Hepatocyte (in vitro differentiated cells): ENCODE results near the gene LRRC57. TPM values are rescaled to one million over a fixed set of nuclear protein-coding genes. Genes with fewer than 3 reads are reported as not detected.

ENCODE experiments used
- DNase-seq: peaks from one replicate; pipeline ENCODE4 v3.0.0-alpha.2; 2016; ENCODE audit warnings: low spot score
- H2AFZ ChIP-seq: fragments of 200-600 bp; sonication (generic); 2 replicates; pipeline ENCODE4 v1.6.0; 2016; ENCODE audit warnings: antibody characterized with exemption, mild to moderate bottlenecking
- H3K27ac ChIP-seq: fragments of 200-600 bp; sonication (generic); 2 replicates; pipeline ENCODE4 v1.5.1; 2016; ENCODE audit warnings: mild to moderate bottlenecking
- H3K27me3 ChIP-seq: fragments of 200-600 bp; sonication (generic); 2 replicates; pipeline ENCODE4 v1.6.1; 2016
- H3K36me3 ChIP-seq: fragments of 200-600 bp; sonication (generic); replicated peaks from 2 replicates; pipeline ENCODE4 v1.5.1; 2016; ENCODE audit warnings: low read depth; ENCODE audit not compliant: insufficient read depth
- H3K4me1 ChIP-seq: fragments of 200-600 bp; sonication (generic); 2 replicates; pipeline ENCODE4 v1.5.1; 2016; ENCODE audit warnings: mild to moderate bottlenecking, moderate library complexity; ENCODE audit not compliant: insufficient read depth
- H3K4me2 ChIP-seq: fragments of 200-600 bp; sonication (generic); 2 replicates; pipeline ENCODE4 v1.6.0; 2016
- H3K4me3 ChIP-seq: fragments of 200-600 bp; sonication (generic); 2 replicates; pipeline ENCODE4 v1.5.1; 2016; ENCODE audit warnings: mild to moderate bottlenecking
- H3K79me2 ChIP-seq: fragments of 200-600 bp; sonication (generic); 2 replicates; pipeline ENCODE4 v1.6.0; 2017; ENCODE audit warnings: mild to moderate bottlenecking
- H3K9me2 ChIP-seq: fragments of 200-600 bp; sonication (generic); replicated peaks from 2 replicates; pipeline ENCODE4 v1.6.0; 2017; ENCODE audit warnings: mild to moderate bottlenecking; ENCODE audit not compliant: insufficient read depth
- H3K9me3 ChIP-seq: fragments of 200-600 bp; sonication (generic); 2 replicates; pipeline ENCODE4 v1.5.1; 2016; ENCODE audit warnings: low read depth, mild to moderate bottlenecking
- H4K20me1 ChIP-seq: fragments of 200-600 bp; sonication (generic); 2 replicates; pipeline ENCODE4 v1.6.0; 2016; ENCODE audit warnings: mild to moderate bottlenecking; ENCODE audit not compliant: insufficient read depth, poor library complexity, severe bottlenecking
- CTCF ChIP-seq: fragments of 200-600 bp; sonication (generic); IDR thresholded peaks from 2 replicates; pipeline ENCODE4 v1.5.1; 2016; ENCODE audit warnings: antibody characterized with exemption, mild to moderate bottlenecking; ENCODE audit not compliant: poor library complexity
- EZH2 ChIP-seq: fragments of 200-600 bp; sonication (generic); IDR thresholded peaks from 2 replicates; pipeline ENCODE4 v1.6.1; 2016; ENCODE audit warnings: antibody characterized with exemption, mild to moderate bottlenecking, borderline replicate concordance
- EZH2phosphoT487 ChIP-seq: fragments of 200-600 bp; sonication (generic); IDR thresholded peaks from one replicate; pipeline ENCODE4 v1.6.1; 2018; ENCODE audit warnings: antibody characterized with exemption, mild to moderate bottlenecking, low read depth, moderate library complexity; ENCODE audit not compliant: unreplicated experiment, severe bottlenecking
- WGBS: methylation state at CpG from one replicate; pipeline ENCODE4 v1.1.6; 2016; ENCODE audit warnings: low lambda C conversion rate; ENCODE audit errors: missing lambda C conversion rate; 5-methylcytosine and 5-hydroxymethylcytosine counted together
- polyA plus RNA-seq: library from polyadenylated mRNA; unstranded; fragments of >200 nt; fragmentation: Nextera tagmentation; extraction: Ambion mirVana; gene quantifications from 2 replicates; pipeline ENCODE4 v1.2.1, GENCODE V29; 2016
- total RNA-seq: library from RNA; depleted of rRNA; stranded (reverse); fragments of >200 nt; gene quantifications from 2 replicates; pipeline ENCODE4 v1.2.3, GENCODE V29; 2014

The LRRC57 gene
- total and polyA plus RNA-seq, 2 experiments from 2014 or later, result 13.7 to 19.6 TPM

- Histone ChIP-seq H2AFZ (peak within 1 kb of the TSS; percentile 75), H3K4me2 (peak within 1 kb of the TSS; percentile 76), H3K9me2 (no peaks in the 10 kb centered on the region), H3K4me3 (peak within 1 kb of the TSS; percentile 80), H3K4me1 (peaks cover 20% of the 10 kb centered on the region), H4K20me1 (no peaks in the 10 kb centered on the region), H3K9me3 (no peaks in the 10 kb centered on the region), H3K79me2 (peaks cover 45% of the 10 kb centered on the region), H3K27me3 (no peaks in the 10 kb centered on the region), H3K36me3 (no peaks in the 10 kb centered on the region), H3K27ac (peak within 1 kb of the TSS; percentile 99)
- DNase-seq, result peak; percentile 94
- 2% methylated on average over 51 of the region's 51 CpGs for WGBS
- TF ChIP-seq EZH2phosphoT487 (no peak), CTCF (no peak), EZH2 (no peak)
Observed at GRCh38 chr15:42490671-42491538, 57.7 kb downstream of the LRRC57 start, which contains the start of gene ZNF106. Gene ZNF106, minus strand, starts transcription at chr15:42491141. Its CDS starts 18,852 bp downstream, at chr15:42472289.

- TF ChIP-seq EZH2 (no peak), CTCF (no peak), EZH2phosphoT487 (no peak)
- DNase-seq, result no peak
- peak overlapping the region; percentile 75 for H2AFZ ChIP-seq
- no peaks in the 10 kb centered on the region for H3K27me3 ChIP-seq
- peak overlapping the region; percentile 80 for H3K4me3 ChIP-seq
- no peaks in the 10 kb centered on the region for H4K20me1 ChIP-seq
- H3K4me1 ChIP-seq, result peaks cover 20% of the 10 kb centered on the region
- H3K27ac ChIP-seq, result peak overlapping the region; percentile 99
- no peaks in the 10 kb centered on the region for H3K9me3 ChIP-seq
- 6% methylated on average over 11 of the region's 11 CpGs for WGBS
- H3K4me2 ChIP-seq, result peak overlapping the region; percentile 76
- H3K9me2 ChIP-seq, result no peaks in the 10 kb centered on the region
- no peaks in the 10 kb centered on the region for H3K36me3 ChIP-seq
- peaks cover 51% of the 10 kb centered on the region for H3K79me2 ChIP-seq
Observed at GRCh38 chr15:42490291-42490670, 58.3 kb downstream of the LRRC57 start.

Other genes starting within 250 kb of the LRRC57 start
- gene CAPN3, start 189.3 kb downstream of the LRRC57 start, total RNA-seq, result 15.6 and 21.1 TPM in 2 replicates
- 15.6 and 18.4 TPM in 2 replicates for gene CAPN3, start 189.3 kb downstream of the LRRC57 start, polyA plus RNA-seq
- gene ZNF106, start 57.7 kb downstream of the LRRC57 start, total RNA-seq, result 39.0 and 44.5 TPM in 2 replicates
- 30.1 and 40.9 TPM in 2 replicates for gene ZNF106, start 57.7 kb downstream of the LRRC57 start, polyA plus RNA-seq
- 103 and 123 TPM in 2 replicates for gene SNAP23, start 53.2 kb downstream of the LRRC57 start, total RNA-seq
- gene SNAP23, start 53.2 kb downstream of the LRRC57 start, polyA plus RNA-seq, result 82.7 and 85.7 TPM in 2 replicates
- 20.2 and 36.8 TPM in 2 replicates for gene HAUS2, start within 50 bp of the LRRC57 start, total RNA-seq
- gene HAUS2, start within 50 bp of the LRRC57 start, polyA plus RNA-seq, result 9.6 and 15.1 TPM in 2 replicates
- gene STARD9, start 26.8 kb upstream of the LRRC57 start, total RNA-seq, result 1.8 and 3.0 TPM in 2 replicates
- 0.50 and 2.3 TPM in 2 replicates for gene STARD9, start 26.8 kb upstream of the LRRC57 start, polyA plus RNA-seq
- 12.3 and 14.0 TPM in 2 replicates for gene CDAN1, start 188.3 kb upstream of the LRRC57 start, total RNA-seq
- 13.9 and 20.1 TPM in 2 replicates for gene CDAN1, start 188.3 kb upstream of the LRRC57 start, polyA plus RNA-seq